HepG2 (cell line): ENCODE measurements around the gene SPOP. TPM values are rescaled to one million over a fixed set of nuclear protein-coding genes. Genes with fewer than 3 reads are reported as not detected.

Source experiments
- ATAC-seq: fragments of 200-7000 bp; cut with Tn5 transposase; 3 replicates; pipeline ENCODE4 v1.9.1; 2020; ENCODE audit warnings: mild to moderate bottlenecking, moderate library complexity
- BruUV-seq: library from RNA; stranded (reverse); fragments of 400-500 nt; replicated peaks from 2 replicates; lab custom pipeline; 2021; lab: Mats Ljungman, UMichigan
- CTCF ChIA-PET: fragments of 300-600 bp; formaldehyde crosslinking; extraction: SDS; loops from one replicate; lab custom pipeline; 2021; ENCODE audit warnings: low total read pairs, inconsistent platforms, low intra/inter-chr PET ratio; lab: Yijun Ruan, JAX
- POLR2A ChIA-PET: fragments of 350-600 bp; sonication (Branson Sonifier 250); formaldehyde crosslinking; loops from one replicate; lab custom pipeline; 2020; ENCODE audit warnings: antibody characterized with exemption, inconsistent platforms; lab: Yijun Ruan, JAX
- DNase-seq: peaks from one replicate; pipeline ENCODE4 v3.0.0-alpha.2; 2015; ENCODE audit warnings: low spot score
- FAIRE-seq: peaks from 3 replicates; lab custom pipeline; 2011; peaks lifted over from hg19 to GRCh38; lab: Jason Lieb, UNC
- H2AFZ ChIP-seq: one replicate; pipeline ENCODE4 v1.6.1; 2011; ENCODE audit warnings: low read length, inconsistent platforms
- H3K27ac ChIP-seq: fragments of 300-600 bp; 3 replicates; pipeline ENCODE4 v1.8.0; 2011; ENCODE audit warnings: mixed run types, mild to moderate bottlenecking, mixed read lengths, low read length, inconsistent platforms; ENCODE audit not compliant: insufficient read depth; ENCODE audit errors: extremely low read length
- H3K27me3 ChIP-seq, 2 experiments: fragments of 200-600 bp in 1 of 2; 2 replicates in 1 of 2; 3 replicates in 1 of 2; pipeline versions ENCODE4 v1.6.0 to v1.8.0; 2011; ENCODE audit warnings: low read length in 2 of 2, mild to moderate bottlenecking in 2 of 2, moderate library complexity in 2 of 2, inconsistent platforms in 1 of 2; ENCODE audit not compliant: insufficient read depth in 2 of 2, control insufficient read depth in 1 of 2
- H3K36me3 ChIP-seq, 2 experiments: fragments of 200-600 bp in 1 of 2; replicated peaks in 1 of 2; 2 replicates in 1 of 2; 3 replicates in 1 of 2; pipeline versions ENCODE4 v1.5.1 to v1.8.0; 2011; ENCODE audit warnings: low read length in 2 of 2, inconsistent platforms in 1 of 2; ENCODE audit not compliant: insufficient read depth in 2 of 2, control insufficient read depth in 1 of 2
- H3K4me1 ChIP-seq: 2 replicates; pipeline ENCODE4 v1.5.1; 2012; ENCODE audit warnings: low read length, inconsistent platforms; ENCODE audit not compliant: insufficient read depth
- H3K4me2 ChIP-seq: 2 replicates; pipeline ENCODE4 v1.6.0; 2011; ENCODE audit warnings: low read depth, low read length, inconsistent platforms
- H3K4me3 ChIP-seq, 3 experiments: fragments of 200-600 bp in 1 of 3; sonication (generic), shearing (Covaris generic) in 1 of 3; replicated peaks in 1 of 3; 2 replicates each; pipeline ENCODE4 v1.5.1; 2011 to 2016; ENCODE audit warnings: low read length in 3 of 3, inconsistent platforms in 2 of 3, low read depth in 2 of 3, mild to moderate bottlenecking in 2 of 3, control low read depth in 1 of 3, mixed read lengths in 1 of 3; ENCODE audit not compliant: insufficient read depth in 1 of 3
- H3K79me2 ChIP-seq: one replicate; pipeline ENCODE4 v1.6.1; 2011; ENCODE audit warnings: low read length, inconsistent platforms; ENCODE audit not compliant: insufficient read depth
- H3K9ac ChIP-seq: 2 replicates; pipeline ENCODE4 v1.6.0; 2011; ENCODE audit warnings: mild to moderate bottlenecking, low read depth, low read length, inconsistent platforms; ENCODE audit not compliant: insufficient read depth
- H3K9me3 ChIP-seq: 2 replicates; pipeline ENCODE4 v1.5.1; 2012; ENCODE audit warnings: mild to moderate bottlenecking, low read length
- H4K20me1 ChIP-seq: 2 replicates; pipeline ENCODE4 v1.6.0; 2011; ENCODE audit warnings: inconsistent platforms, mild to moderate bottlenecking, low read length, moderate library complexity; ENCODE audit not compliant: insufficient read depth
- ARID5B ChIP-seq: IDR thresholded peaks from 2 replicates; pipeline ENCODE4 v1.4.0; 2020; ENCODE audit warnings: mild to moderate bottlenecking, missing genetic modification reagents
- KIAA2018 ChIP-seq: sonication (generic); formaldehyde crosslinking; IDR thresholded peaks from 2 replicates; pipeline ENCODE4 v1.5.0; 2020; ENCODE audit warnings: mild to moderate bottlenecking, missing genetic modification reagents, borderline replicate concordance
- PCBP1 ChIP-seq: fragments of 200-400 bp; formaldehyde crosslinking; IDR thresholded peaks from 2 replicates; pipeline ENCODE4 v1.6.1; 2017; ENCODE audit warnings: mild to moderate bottlenecking, low read depth, low read length, borderline replicate concordance
- PPARG ChIP-seq: conservative IDR thresholded peaks from 2 replicates; pipeline ENCODE4 v1.6.1; 2016; ENCODE audit warnings: missing biosample characterization, missing genetic modification reagents
- RARA ChIP-seq: IDR thresholded peaks from 2 replicates; pipeline ENCODE4 v1.6.1; 2016; ENCODE audit warnings: missing genetic modification reagents, missing compliant biosample characterization
- TMF1 ChIP-seq: sonication (generic); formaldehyde crosslinking; IDR thresholded peaks from 2 replicates; pipeline ENCODE4 v1.8.1; 2022; ENCODE audit warnings: low read depth, missing genetic modification reagents
- TP53 ChIP-seq: sonication (generic); formaldehyde crosslinking; conservative IDR thresholded peaks from 2 replicates; pipeline ENCODE4 v1.4.0; 2020; ENCODE audit warnings: missing genetic modification reagents
- TRIM24 ChIP-seq: sonication (generic); formaldehyde crosslinking; IDR thresholded peaks from 2 replicates; pipeline ENCODE4 v1.8.0; 2022; ENCODE audit warnings: mild to moderate bottlenecking, missing genetic modification reagents
- ZNF354B ChIP-seq: sonication (generic); formaldehyde crosslinking; IDR thresholded peaks from 2 replicates; pipeline ENCODE4 v1.8.0; 2022; ENCODE audit warnings: mild to moderate bottlenecking, missing genetic modification reagents
- ZNF598 ChIP-seq: sonication (generic); formaldehyde crosslinking; IDR thresholded peaks from 2 replicates; pipeline ENCODE4 v1.5.1; 2020; ENCODE audit warnings: mild to moderate bottlenecking, missing genetic modification reagents, borderline replicate concordance
- ZNF737 ChIP-seq: sonication (generic); formaldehyde crosslinking; IDR thresholded peaks from 2 replicates; pipeline ENCODE4 v1.5.0; 2020; ENCODE audit warnings: missing genetic modification reagents, mild to moderate bottlenecking, borderline replicate concordance
- in situ Hi-C: cut with HindIII; loops from 2 replicates; pipeline ENCODE4 v1.10.0; 2017; ENCODE audit warnings: low pct_unique_long_range_greater_than_20kb; ENCODE audit not compliant: extremely low pct_ligation_motif_present
- intact Hi-C: fragments of 100-400 bp; cut with micrococcal nuclease; formaldehyde crosslinking; loops from one replicate; pipeline ENCODE4 v1.10.0; 2022; ENCODE audit not compliant: unreplicated experiment
- polyA plus RNA-seq, 8 experiments: library from polyadenylated mRNA; depleted of rRNA in 3 of 8; stranded (reverse) in 7 of 8; unstranded in 1 of 8; fragments of >200 nt; fragmentation: Illumina TruSeq in 4 of 8; extraction: Trizol in 4 of 8; gene quantifications; 2 replicates each; pipeline versions ENCODE4 v1.2.1 to v1.2.3, GENCODE V29; 2011 to 2016; ENCODE audit warnings: low read depth in 4 of 8, missing spikeins in 1 of 8, mixed read lengths in 1 of 8; ENCODE audit not compliant: insufficient read depth in 1 of 8
- total RNA-seq, 5 experiments: library from RNA; depleted of rRNA; stranded (reverse); fragments of >200 nt; fragmentation: Illumina TruSeq; extraction: Trizol; gene quantifications; 2 replicates each; pipeline ENCODE4 v1.2.3, GENCODE V29; 2016; ENCODE audit warnings: low read depth in 1 of 5
- TF ChIP-seq, protein P1 (sequence below): sonication (generic); formaldehyde crosslinking; IDR thresholded peaks from 2 replicates; pipeline ENCODE4 v1.4.0; 2020; ENCODE audit warnings: missing genetic modification reagents

The SPOP gene
- total and polyA plus RNA-seq, 2 of the 13 experiments (the other 11 are each of a cell fraction or from before 2014, with no cell fraction given): 52.8 to 60.8 TPM

DNA sequence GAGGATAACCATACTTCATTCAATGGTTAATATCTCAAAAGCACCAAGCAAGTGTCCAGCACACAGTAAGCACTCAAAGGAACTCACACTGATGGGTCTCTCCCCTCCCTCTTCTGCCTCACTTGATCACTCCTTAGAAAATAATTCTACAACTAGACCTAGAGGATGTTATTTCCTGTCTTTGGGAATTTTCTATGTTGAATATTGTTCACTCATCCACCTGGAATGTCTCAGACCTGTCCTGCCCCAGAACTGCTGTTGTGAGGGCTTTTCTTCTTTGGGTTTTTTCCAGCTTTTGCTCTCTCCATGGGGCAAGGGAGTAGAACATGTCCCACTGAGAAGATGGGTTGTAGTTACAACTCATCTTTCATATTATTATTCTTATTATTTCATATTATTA is 76.9 kb downstream of the SPOP start:
- BruUV-seq: no TSS peak
- no peak overlapping the region for H3K27ac ChIP-seq
- H4K20me1 ChIP-seq: no peaks in the 10 kb centered on the region
- POLR2A ChIA-PET: no interaction called here
- intact Hi-C loops (no loop called here), in situ Hi-C loops (no loop called here)
- FAIRE-seq (no peak), ATAC-seq (no peak), DNase-seq (no peak)
- peaks cover 18 to 57% of the 10 kb centered on the region in 2 experiments for H3K36me3 ChIP-seq
- H3K4me3 ChIP-seq: no peak overlapping the region
- no peaks in the 10 kb centered on the region for H3K9me3 ChIP-seq
- no peaks in the 10 kb centered on the region for H3K79me2 ChIP-seq
- no peaks in the 10 kb centered on the region for H3K27me3 ChIP-seq
- H3K4me2 ChIP-seq: no peak overlapping the region
- peaks cover 31% of the 10 kb centered on the region for H3K4me1 ChIP-seq
- H3K9ac ChIP-seq: no peak overlapping the region
- CTCF ChIA-PET: no interaction called here
- no peak overlapping the region for H2AFZ ChIP-seq
- no peak for TF ChIP-seq PPARG (CRISPR knock-in tag)
- no peak for TF ChIP-seq TMF1 (CRISPR knock-in tag)
- TF ChIP-seq RARA: no peak
- TF ChIP-seq ARID5B: no peak
- TF ChIP-seq PCBP1: no peak
- TF ChIP-seq TRIM24: no peak
- no peak for TF ChIP-seq TP53
- no peak for TF ChIP-seq ZNF737 (CRISPR knock-in tag)
- TF ChIP-seq, protein P1, sequence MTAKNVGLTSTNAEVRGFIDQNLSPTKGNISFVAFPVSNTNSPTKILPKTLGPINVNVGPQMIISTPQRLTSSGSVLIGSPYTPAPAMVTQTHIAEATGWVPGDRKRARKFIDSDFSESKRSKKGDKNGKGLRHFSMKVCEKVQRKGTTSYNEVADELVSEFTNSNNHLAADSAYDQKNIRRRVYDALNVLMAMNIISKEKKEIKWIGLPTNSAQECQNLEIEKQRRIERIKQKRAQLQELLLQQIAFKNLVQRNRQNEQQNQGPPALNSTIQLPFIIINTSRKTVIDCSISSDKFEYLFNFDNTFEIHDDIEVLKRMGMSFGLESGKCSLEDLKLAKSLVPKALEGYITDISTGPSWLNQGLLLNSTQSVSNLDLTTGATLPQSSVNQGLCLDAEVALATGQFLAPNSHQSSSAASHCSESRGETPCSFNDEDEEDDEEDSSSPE: no peak
- no peak for TF ChIP-seq ZNF598 (CRISPR knock-in tag)
- no peak for TF ChIP-seq ZNF354B
- no peak for TF ChIP-seq KIAA2018 (CRISPR knock-in tag)
